ENCODE data around the gene ATP8A2.

GRCh38 chr13:25963674-25964073 is 591.9 kb downstream of the ATP8A2 start:
- TF ChIP-seq EZH2 (IDR thresholded peaks at IDR 0.05) (no peak), POLR2AphosphoS5 (IDR thresholded peaks at IDR 0.05; ENCODE audit: borderline replicate concordance, low read depth, low read length) (no peak)
